D721Med (cell line): ENCODE results near the gene ACO1.
"Not testable (repeated sequence)": the region's sequence is repeated elsewhere in the genome, so short reads cannot be mapped to it uniquely, and the experiment has no call there.

Experiments
- DNase-seq: peaks from one replicate; pipeline ENCODE4 v3.0.0; 2011; ENCODE audit warnings: low spot score; ENCODE audit not compliant: insufficient read length
- FAIRE-seq: peaks from 2 replicates; lab custom pipeline; 2011; peaks lifted over from hg19 to GRCh38; lab: Jason Lieb, UNC
- TF ChIP-seq, protein P1 (sequence below): IDR thresholded peaks from 2 replicates; pipeline ENCODE4 v1.5.1; 2012; ENCODE audit warnings: mild to moderate bottlenecking, control low read depth; ENCODE audit not compliant: insufficient read depth; ENCODE audit errors: missing control alignments

Gene ACO1

DNA sequence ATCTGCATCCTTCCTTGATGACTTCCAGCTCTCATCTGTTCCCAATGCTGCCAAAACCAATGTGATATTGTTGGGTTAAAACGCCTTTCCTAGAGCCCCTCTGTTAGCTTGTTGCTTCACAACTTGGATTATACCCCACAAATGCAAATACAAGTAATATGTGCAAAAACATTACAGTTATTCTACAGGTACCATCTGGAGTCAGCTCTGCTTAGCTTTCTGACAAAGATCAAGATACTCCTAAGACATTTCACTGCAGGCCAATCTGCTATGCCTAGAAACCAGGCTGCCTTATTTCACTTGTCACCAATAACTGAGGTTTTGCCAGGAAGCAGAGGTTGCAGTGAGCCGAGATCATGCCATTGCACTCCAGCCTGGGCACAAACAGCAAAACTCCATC lies 36.9 kb upstream of the ACO1 start:
- FAIRE-seq (no peak), DNase-seq (no peak)

DNA sequence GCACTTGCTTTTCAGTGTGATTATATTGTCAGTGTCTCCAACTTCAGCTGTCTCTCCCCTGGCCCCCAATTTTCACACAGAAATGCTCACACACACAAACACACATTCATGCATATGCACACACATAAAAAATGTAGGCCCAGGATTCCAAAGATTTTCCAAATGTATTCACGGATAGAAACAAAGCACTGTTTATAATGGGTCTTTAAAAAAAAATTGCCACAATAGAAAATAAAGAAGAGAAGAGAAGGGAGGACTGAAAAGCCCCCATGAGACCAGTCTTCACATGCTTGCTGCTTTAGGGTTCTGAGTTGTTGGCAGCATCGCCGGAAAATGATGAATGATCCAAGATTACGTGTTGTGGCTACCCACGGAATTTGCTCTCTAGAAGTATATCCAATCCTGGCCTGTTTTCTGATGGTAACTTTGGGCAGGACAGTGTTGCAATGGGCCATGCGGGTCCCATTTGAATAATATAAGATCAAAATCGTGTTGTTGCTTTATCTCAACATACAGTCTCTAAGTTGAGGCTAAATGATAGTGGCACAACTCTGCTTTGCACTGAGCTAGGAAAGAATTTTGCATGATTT lies 36.2 kb upstream of the ACO1 start:
- TF ChIP-seq, protein P1, sequence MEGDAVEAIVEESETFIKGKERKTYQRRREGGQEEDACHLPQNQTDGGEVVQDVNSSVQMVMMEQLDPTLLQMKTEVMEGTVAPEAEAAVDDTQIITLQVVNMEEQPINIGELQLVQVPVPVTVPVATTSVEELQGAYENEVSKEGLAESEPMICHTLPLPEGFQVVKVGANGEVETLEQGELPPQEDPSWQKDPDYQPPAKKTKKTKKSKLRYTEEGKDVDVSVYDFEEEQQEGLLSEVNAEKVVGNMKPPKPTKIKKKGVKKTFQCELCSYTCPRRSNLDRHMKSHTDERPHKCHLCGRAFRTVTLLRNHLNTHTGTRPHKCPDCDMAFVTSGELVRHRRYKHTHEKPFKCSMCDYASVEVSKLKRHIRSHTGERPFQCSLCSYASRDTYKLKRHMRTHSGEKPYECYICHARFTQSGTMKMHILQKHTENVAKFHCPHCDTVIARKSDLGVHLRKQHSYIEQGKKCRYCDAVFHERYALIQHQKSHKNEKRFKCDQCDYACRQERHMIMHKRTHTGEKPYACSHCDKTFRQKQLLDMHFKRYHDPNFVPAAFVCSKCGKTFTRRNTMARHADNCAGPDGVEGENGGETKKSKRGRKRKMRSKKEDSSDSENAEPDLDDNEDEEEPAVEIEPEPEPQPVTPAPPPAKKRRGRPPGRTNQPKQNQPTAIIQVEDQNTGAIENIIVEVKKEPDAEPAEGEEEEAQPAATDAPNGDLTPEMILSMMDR = no peak
- no peak for FAIRE-seq

More for the DNA sequence above, 36.9 kb upstream of the ACO1 start:
- TF ChIP-seq, protein P1 = no peak

DNA sequence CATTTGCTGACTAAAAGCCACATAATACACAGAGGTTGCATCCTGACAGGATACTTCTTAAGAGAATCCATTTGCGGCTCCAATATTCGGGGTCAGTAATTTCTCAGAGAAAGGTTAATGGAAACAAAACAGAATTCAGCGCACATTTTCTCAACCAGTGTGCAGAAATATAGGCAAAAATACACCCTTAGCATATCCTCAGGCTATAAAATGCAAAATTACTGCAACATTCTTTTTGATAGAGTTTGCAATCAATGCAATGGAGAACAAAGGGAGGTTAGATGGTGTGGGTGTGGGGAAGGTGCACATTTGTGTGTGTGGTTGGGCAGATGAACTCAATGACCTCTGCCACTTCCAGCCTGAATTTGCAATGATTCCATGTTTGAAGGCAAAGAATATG lies 35.4 kb upstream of the ACO1 start:
- FAIRE-seq (no peak), DNase-seq (no peak)
- TF ChIP-seq, protein P1 = no peak

More for the DNA sequence above, 36.2 kb upstream of the ACO1 start:
- DNase-seq = no peak

DNA sequence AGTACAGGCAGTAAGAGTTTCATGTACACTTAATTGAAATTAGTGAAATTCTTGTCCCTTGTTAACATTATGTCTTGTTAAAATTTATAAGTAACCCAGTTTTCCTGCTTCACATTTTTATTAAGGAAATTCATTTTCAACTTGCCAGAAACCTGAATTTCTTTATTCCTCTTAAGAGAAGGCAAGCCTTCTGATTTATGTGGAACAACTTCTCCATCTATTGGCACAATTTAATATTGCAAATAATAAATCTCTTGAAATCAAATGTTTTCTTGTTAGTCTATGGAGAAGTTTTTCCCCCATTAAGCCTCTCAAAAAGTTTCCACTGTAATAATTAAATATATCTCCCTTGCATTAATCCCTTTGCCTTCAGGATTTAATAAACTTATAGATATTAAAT lies 33.8 kb upstream of the ACO1 start:
- no peak for DNase-seq
- FAIRE-seq = peak; percentile 93
- TF ChIP-seq, protein P1 = peak; percentile 47

DNA sequence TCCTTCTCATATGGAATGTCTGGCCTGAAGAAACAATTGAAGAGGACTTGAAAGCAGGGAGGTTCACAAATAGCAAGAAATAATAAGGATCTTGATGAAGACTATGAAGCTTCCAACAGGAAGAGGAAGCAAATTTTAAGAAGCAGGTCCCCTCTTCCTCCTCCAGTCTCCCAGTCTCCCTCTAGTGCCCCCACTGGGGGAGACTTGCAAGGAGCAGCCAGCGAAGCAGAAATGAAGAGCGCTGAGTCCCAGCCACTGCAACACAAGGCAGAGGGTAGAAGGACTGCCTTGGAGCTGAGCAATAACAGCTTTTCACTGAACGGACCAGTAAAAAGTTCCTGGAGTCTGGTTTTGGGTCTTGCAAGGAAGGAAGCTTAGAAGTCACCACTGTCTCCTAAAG lies 32.6 kb upstream of the ACO1 start:
- TF ChIP-seq, protein P1 = no peak
- DNase-seq (no peak), FAIRE-seq (no peak)

DNA sequence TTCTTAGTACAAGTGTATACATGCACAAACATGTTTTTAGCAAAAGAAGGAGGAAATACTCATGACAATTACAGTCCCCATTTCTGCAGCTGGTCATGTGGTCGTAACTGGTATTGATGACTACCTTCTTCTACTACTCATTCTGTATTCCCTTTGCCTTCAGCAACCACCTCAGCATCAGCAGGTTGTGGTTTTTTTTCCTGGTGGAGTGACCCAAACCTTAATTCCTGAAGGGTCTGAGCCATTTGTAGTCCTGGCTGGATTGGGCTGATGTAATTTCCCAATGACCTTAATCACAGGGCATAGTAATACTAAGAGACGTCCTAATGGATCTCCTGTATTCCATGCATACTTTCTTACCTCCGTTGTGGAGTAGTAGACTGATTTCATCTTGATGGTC lies 31.0 kb upstream of the ACO1 start:
- FAIRE-seq = not testable (repeated sequence)

DNA sequence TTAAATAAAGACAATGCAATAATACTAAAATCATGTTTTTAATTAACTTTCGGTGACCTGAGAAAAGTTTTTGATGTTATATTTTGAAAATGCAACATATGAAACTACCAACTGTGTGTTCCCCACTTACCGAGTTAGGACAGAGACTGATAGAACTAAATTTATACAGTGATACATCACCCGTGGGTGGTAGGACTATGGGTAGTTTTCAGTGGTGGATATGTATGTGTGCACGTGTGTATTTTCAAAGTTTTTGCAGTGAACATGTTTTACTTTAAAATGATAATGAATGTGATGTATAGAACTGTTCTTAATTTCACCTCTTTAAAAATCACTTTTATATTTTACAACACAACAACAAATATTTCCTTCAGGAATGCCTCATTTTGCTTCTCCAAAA lies 25.0 kb upstream of the ACO1 start:
- DNase-seq (no peak), FAIRE-seq (no peak)
- TF ChIP-seq, protein P1 = no peak

More for the DNA sequence above, 31.0 kb upstream of the ACO1 start:
- DNase-seq = not testable (repeated sequence)
